Measurements from ENCODE around the gene PLEKHM3. TPM values are rescaled to one million over a fixed set of nuclear protein-coding genes. Genes with fewer than 3 reads are reported as not detected.

PLEKHM3 gene
- polyA plus RNA-seq, 1 donor (not counting 4 experiments of a cell fraction or from before 2014, with no cell fraction given) = 2.9 TPM

GRCh38 chr2:207787800-207788199 is 237.5 kb downstream of the PLEKHM3 start:
- Histone ChIP-seq H3K9me1 (ENCODE audit: control insufficient read depth, extremely low read depth, insufficient read depth, low read length) (no peaks in the 10 kb centered on the region), H3K4me3 (ENCODE audit: control insufficient read depth in 2 of 3, extremely low read depth in 1 of 3, insufficient read depth in 2 of 3, low read depth in 1 of 3, low read length in 3 of 3) (no peak overlapping the region), H3K4me2 (ENCODE audit: control insufficient read depth, extremely low read depth, insufficient read depth, low read depth, low read length) (no peak overlapping the region), H3K27ac (ENCODE audit: control insufficient read depth, insufficient read depth, low read length) (no peak overlapping the region), H4K20me1 (ENCODE audit: control insufficient read depth, extremely low read depth, insufficient read depth, low read length) (no peaks in the 10 kb centered on the region), H3K4me1 (ENCODE audit: control insufficient read depth, extremely low read depth, insufficient read depth, low read length) (peaks cover 30% of the 10 kb centered on the region), H3K79me2 (ENCODE audit: control insufficient read depth, insufficient read depth, low read length) (no peaks in the 10 kb centered on the region), H3K9me3 (ENCODE audit: control insufficient read depth, low read depth, low read length) (no peaks in the 10 kb centered on the region), H3K9ac (ENCODE audit: control insufficient read depth, extremely low read depth, insufficient read depth, low read length) (no peak overlapping the region), H2AFZ (ENCODE audit: control insufficient read depth, low read length) (no peak overlapping the region), H3K27me3 (ENCODE audit: control insufficient read depth, extremely low read depth, insufficient read depth, low read length) (no peaks in the 10 kb centered on the region), H3K36me3 (ENCODE audit: control insufficient read depth in 2 of 2, extremely low read depth in 1 of 2, insufficient read depth in 2 of 2, low read length in 2 of 2) (no peaks in the 10 kb centered on the region)
- FAIRE-seq = no peak
- TF ChIP-seq CTCF (optimal IDR thresholded peaks at IDR 0.05 in 1 of 3, IDR thresholded peaks at IDR 0.05 in 1 of 3, conservative IDR thresholded peaks at IDR 0.05 in 1 of 3; ENCODE audit: extremely low read depth in 1 of 3, insufficient read depth in 2 of 3, low read length in 3 of 3) (no peak), EZH2 (IDR thresholded peaks at IDR 0.05; ENCODE audit: low read length) (no peak)
- dilution Hi-C loops (cut with MboI; ENCODE audit: extremely low pct_ligation_motif_present, low sequenced_read_pairs) = no loop called here
- no peak for DNase-seq (ENCODE audit: low read depth, low spot score)

- no peaks in the 10 kb centered on the region for H3K27me3 ChIP-seq (ENCODE audit: control insufficient read depth, extremely low read depth, insufficient read depth, low read length)
- H2AFZ ChIP-seq (ENCODE audit: control insufficient read depth, low read length) = no peak overlapping the region
- no peaks in the 10 kb centered on the region for H3K79me2 ChIP-seq (ENCODE audit: control insufficient read depth, insufficient read depth, low read length)
- H3K9me3 ChIP-seq (ENCODE audit: control insufficient read depth, low read depth, low read length) = no peaks in the 10 kb centered on the region
- H3K9me1 ChIP-seq (ENCODE audit: control insufficient read depth, extremely low read depth, insufficient read depth, low read length) = no peaks in the 10 kb centered on the region
- H3K4me3 ChIP-seq (ENCODE audit: control insufficient read depth in 2 of 3, extremely low read depth in 1 of 3, insufficient read depth in 2 of 3, low read depth in 1 of 3, low read length in 3 of 3) = no peak overlapping the region
- H3K9ac ChIP-seq (ENCODE audit: control insufficient read depth, extremely low read depth, insufficient read depth, low read length) = no peak overlapping the region
- FAIRE-seq (no peak), DNase-seq (ENCODE audit: low read depth, low spot score) (no peak)
- no peak overlapping the region for H3K27ac ChIP-seq (ENCODE audit: control insufficient read depth, insufficient read depth, low read length)
- dilution Hi-C loops (cut with MboI; ENCODE audit: extremely low pct_ligation_motif_present, low sequenced_read_pairs) = no loop called here
- H4K20me1 ChIP-seq (ENCODE audit: control insufficient read depth, extremely low read depth, insufficient read depth, low read length) = no peaks in the 10 kb centered on the region
- no peaks in the 10 kb centered on the region for H3K36me3 ChIP-seq (ENCODE audit: control insufficient read depth in 2 of 2, extremely low read depth in 1 of 2, insufficient read depth in 2 of 2, low read length in 2 of 2)
- TF ChIP-seq CTCF (optimal IDR thresholded peaks at IDR 0.05 in 1 of 3, IDR thresholded peaks at IDR 0.05 in 1 of 3, conservative IDR thresholded peaks at IDR 0.05 in 1 of 3; ENCODE audit: extremely low read depth in 1 of 3, insufficient read depth in 2 of 3, low read length in 3 of 3) (no peak), EZH2 (IDR thresholded peaks at IDR 0.05; ENCODE audit: low read length) (no peak)
- H3K4me1 ChIP-seq (ENCODE audit: control insufficient read depth, extremely low read depth, insufficient read depth, low read length) = peaks cover 28% of the 10 kb centered on the region
- H3K4me2 ChIP-seq (ENCODE audit: control insufficient read depth, extremely low read depth, insufficient read depth, low read depth, low read length) = no peak overlapping the region
Observed at GRCh38 chr2:207787017-207787416, 238.3 kb downstream of the PLEKHM3 start.

Measured in keratinocyte (primary cell).